Measurements from ENCODE around the gene MYH2.

MYH2 gene

DNA sequence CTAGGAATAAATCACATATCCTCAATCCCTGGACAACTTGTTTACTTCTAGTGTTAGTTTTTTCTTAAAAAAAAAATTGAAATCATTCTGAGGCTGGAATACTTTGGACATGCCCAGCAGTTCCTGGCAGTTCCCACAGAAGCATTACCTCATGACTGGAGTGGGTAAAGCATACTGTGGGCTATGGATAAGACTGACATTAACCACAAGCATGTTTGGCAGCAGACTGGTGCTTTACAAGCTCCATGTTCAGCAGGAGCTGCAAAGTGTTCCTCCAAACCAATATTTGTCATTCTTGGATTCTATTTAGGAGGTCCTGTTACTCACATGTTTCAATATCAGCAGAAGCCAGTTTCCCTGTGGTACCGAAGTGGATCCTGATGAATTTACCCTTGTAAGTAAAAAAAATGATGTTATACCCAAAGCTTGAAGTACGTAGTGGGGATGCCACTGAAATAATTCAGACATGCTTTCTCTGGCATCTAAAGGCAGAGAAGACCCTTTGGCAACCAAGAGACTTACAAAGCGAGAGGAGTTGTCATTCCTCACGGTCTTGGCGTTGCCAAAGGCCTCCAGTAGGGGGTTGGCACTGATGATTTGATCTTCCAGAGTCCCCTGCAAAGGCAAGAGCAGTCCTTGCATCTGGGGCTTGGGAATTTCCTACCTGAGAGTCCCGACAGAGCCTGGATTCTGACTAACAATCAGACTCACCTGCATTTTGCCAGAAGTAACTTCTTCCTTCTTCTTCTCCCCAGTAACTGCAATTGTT is 36.0 kb downstream of the MYH2 start:
- DNase-seq = no peak

DNA sequence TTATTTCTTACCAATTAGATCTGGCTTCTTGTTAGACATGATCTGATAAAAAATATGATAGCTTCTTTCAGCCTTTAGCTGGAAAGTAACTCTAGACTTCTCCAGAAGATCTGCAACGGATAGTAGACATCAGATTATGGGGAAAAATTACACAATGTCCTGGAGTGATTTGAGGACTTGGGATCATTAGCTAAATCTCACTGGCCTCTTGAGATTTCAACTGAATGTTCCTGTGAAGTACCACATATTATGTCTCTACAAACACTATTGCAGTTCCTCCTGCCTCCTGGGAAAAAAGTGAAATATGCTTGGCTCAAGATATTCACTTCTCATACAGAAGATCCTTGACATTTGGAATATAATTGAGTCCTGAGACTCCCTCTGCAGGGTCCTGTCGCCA is 36.6 kb downstream of the MYH2 start:
- DNase-seq = no peak

DNA sequence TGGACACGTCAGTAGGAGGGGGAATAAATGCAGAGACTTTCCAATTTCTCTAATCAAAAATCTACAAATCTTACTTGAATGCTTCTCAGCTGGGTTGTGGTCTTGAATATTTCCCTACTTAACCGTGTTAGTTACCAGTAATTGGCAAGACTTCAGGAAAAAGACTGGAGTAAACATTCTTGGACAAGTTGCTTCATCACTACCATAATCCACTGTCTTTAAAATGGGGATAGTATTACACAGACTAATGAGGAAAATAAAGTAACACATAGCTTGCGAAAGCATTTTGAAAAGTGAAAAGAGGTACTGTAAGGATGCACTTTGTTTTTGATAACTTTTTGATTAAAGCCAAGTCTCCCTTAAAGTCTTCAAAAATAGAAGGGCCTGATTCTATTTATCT is 49.5 kb downstream of the MYH2 start:
- DNase-seq = no peak

DNA sequence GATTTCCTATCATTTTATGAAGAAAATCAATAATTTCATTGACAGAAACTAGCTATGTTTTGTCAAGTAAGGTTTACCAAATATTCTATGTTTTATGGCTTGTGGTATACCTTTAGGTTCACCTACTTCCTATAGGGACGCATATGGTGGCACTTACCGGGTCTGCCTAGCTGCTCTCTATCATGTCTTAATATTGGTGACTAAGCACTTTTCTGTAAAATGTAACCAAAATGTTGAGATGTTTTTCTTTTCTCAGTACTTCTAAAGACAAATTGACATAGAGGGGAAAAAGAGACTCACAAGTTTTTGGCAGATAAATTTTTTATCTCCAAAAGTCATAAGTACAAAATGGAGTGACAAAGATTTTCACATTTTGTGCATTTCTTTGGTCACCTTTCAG is 57.5 kb downstream of the MYH2 start:
- no peak for DNase-seq

DNA sequence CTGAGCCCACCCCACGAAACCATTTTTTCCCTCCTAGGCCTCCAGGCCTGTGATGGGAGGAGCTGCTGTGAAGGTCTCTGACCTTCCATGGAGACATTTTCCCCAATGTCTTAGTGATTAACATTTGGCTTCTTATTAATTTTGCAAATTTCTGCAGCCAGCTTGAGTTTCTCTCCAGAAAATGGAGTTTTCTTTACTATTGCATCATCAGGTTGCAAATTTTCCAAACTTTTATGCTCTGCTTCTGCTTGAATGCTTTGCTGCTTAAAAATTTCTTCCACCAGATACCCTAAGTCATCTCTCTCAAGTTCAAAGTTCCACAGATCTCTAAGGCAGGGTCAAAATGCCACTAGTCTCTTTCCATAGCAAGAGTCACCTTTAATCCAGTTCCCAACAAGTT is 67.2 kb downstream of the MYH2 start:
- no peak for DNase-seq

DNA sequence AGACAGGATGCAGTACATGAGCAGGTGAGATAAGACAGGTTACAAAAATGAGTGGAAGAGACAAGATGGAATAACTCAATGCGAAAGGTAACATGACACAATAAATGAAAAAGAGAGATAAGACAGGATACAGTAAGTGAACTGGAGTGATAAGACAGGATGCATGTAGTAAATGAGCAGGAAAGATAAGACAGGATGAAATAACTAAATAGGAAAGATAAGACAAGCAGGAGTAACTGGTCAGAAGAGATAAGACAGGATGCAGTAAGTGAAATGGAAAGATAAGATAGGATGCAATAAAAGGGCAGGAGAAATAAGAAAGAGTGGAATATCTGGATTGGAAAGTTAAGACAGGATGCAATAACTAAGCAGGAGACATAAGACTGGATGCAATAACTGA is 71.8 kb downstream of the MYH2 start:
- DNase-seq = no peak

DNA sequence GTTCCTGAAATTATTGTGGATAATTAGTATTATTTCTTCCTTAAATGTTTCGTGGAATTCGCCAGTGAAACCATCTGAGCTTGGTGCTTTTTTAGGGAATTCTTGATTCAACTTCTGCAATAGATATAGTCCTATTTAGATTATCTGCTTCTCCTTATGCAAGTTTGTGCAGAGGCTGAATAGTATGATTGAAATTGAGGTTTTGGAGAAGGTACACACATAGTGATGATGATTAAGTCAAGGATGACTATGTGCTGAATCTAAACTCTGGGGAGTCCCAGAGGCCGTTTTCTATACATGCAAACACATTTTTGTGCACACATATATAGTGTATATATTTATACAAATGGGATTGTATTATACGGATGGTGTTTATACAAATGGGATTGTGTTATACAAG is 74.9 kb downstream of the MYH2 start:
- no peak for DNase-seq

DNA sequence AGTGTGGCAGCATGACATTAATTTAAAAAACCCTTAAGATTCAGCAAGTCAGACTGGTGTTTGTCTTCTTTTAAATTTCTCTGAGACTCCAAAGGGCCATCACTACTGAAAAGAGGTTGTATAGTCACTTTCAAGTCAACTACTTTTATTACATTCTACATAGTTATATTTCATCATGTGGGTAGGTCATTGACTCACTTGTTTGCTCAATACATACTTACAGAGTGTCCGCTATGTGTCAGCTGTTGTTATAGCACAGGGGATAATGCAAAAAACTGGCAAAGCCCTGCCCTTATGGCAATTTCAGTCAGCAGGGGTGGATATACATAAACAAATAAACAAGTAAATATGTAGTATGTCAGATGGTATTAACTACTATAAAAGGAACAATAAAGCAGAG is 77.6 kb downstream of the MYH2 start:
- DNase-seq = no peak
